ENCODE results near the gene CD99L2.
"Not testable (repeated sequence)": the region's sequence is repeated elsewhere in the genome, so short reads cannot be mapped to it uniquely, and the experiment has no call there.

Gene CD99L2

GRCh38 chrX:150849996-150850720, 48.3 kb downstream of the CD99L2 start:
- DNase-seq: peak; percentile 5

- DNase-seq: no peak
Measured at GRCh38 chrX:150849486-150849885, 49.0 kb downstream of the CD99L2 start.

DNA sequence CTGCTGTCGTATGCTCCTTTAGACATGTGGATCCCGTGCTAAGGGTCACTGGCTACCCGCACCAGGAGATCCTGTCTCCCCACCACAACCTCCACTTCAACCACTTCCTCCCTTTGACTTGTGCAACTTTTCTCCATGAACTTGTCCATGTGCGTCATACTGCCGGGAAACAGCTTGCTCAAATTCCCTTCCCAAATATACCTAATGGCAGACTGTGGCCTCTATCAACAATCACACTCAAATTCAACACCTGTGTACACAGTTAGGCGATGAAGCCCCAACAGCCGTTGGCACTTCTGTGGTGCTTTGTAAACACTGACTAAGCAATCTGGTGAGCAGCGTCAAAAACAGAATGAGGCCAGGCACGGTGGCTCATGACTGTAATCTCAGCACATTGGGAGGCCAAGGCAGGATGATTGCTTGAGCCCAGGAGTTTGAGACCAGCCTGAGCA, 49.5 kb downstream of the CD99L2 start:
- DNase-seq: no peak

DNA sequence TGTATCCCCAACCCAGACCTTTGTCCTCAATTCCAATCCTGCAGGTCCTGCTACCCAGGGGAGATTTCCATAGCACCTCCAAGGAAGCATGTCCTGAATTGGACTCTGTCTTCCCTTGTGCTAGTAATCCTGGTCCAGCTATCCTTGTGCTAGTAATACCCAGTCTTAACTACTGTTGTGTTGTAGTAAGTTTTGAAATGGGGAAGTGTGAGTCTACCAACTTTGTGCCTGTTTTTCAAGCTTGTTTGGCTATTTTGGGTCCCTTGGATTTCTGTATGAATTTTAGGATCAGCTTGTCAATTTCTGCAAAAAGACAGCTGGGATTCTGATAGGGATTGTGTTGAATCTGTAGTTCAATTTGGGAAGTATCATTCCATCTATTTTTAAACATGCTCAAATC, 51.4 kb downstream of the CD99L2 start:
- no peak for DNase-seq

GRCh38 chrX:150846130-150846529, 52.3 kb downstream of the CD99L2 start:
- no peak for DNase-seq

DNA sequence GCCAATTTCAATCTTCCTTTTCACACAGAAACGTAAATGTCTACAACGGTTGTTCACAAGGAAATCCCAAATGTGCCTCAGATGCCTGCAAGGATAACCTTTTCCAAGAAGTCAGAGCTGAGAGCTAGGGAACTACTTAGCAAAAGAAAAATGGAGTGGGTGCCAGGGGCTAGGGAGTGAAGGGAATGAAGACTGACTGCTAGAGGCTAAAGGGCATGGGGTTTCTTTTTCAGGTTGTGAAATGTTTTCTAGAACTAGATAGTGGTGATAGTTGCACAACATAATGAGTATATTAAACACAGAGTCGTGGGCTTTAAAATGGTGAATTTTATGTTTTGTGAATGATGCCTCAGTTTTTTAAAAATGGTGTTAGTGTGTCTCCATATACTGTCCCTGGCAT, 53.4 kb downstream of the CD99L2 start:
- no peak for DNase-seq

- DNase-seq: no peak
Measured at GRCh38 chrX:150844016-150844415, 54.5 kb downstream of the CD99L2 start.

- DNase-seq: no peak
Measured at GRCh38 chrX:150842198-150842685, 56.2 kb downstream of the CD99L2 start.

- peak; percentile 14 for DNase-seq
Measured at GRCh38 chrX:150841456-150842197, 56.8 kb downstream of the CD99L2 start.

- no peak for DNase-seq
Measured at GRCh38 chrX:150837845-150838244, 60.6 kb downstream of the CD99L2 start.

DNA sequence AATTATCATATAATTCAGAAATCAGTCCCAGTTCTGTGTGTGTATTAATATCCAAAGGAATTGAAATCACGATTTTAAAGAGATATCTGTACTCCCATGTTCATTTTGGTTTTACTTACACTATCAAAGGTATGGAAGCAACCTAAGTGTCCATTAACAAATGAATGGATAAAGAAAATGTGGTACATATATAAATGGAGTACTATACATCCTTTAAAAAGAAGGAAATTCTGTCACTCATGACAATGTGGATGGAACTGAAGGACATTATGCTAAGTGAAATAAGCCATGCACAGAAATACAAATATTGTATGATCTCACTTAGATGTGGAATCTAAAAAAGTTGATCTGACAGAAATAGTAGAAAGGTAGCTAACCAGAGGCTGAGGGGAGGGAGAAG, 63.8 kb downstream of the CD99L2 start:
- DNase-seq: no peak

- DNase-seq: no peak
Measured at GRCh38 chrX:150833454-150834056, 64.9 kb downstream of the CD99L2 start.

DNA sequence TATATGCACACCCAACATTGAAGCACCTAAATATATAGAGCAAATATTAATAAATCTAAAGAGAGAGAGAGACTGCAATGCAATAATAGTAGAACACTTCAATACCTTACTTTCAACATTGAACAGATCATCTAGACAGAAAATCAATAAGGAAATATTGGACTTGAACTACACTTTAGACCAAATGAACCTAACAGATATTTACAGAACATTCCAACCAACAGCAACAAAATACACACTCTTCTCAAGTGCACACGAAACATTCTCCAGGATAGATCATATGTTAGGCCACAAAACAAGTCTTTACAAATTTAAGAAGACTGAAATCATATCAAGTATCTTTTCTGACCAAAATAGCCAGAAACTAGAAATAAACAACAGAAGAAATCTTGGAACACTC, 66.6 kb downstream of the CD99L2 start:
- no peak for DNase-seq

DNA sequence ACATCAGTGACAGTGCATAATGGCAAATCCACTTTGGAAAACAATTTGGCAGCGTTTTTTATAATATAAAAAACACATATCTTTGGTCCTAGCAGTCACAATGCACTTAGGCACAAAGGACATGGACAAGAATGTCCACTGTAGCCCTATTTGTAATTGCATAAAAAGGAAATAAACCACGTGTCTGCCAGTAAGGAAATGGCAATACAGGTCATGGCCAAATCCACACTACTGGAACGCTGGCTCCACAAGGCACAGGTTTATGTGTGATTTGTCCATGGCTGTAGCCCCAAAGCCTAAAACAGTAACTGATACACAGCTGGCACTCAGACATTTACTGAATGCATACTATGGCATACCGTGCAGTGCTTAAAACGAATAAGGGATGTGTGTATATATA, 69.7 kb downstream of the CD99L2 start:
- DNase-seq: no peak

GRCh38 chrX:150824352-150824751, 74.1 kb downstream of the CD99L2 start:
- not testable (repeated sequence) for DNase-seq

GRCh38 chrX:150823826-150824225, 74.6 kb downstream of the CD99L2 start:
- DNase-seq: not testable (repeated sequence)

GRCh38 chrX:150821971-150822370, 76.5 kb downstream of the CD99L2 start:
- DNase-seq: no peak

- no peak for DNase-seq
Measured at GRCh38 chrX:150813922-150814321, 84.5 kb downstream of the CD99L2 start.

GRCh38 chrX:150806827-150807226, 91.6 kb downstream of the CD99L2 start:
- no peak for DNase-seq

- DNase-seq: no peak
Measured at GRCh38 chrX:150805736-150806135, 92.7 kb downstream of the CD99L2 start.

DNA sequence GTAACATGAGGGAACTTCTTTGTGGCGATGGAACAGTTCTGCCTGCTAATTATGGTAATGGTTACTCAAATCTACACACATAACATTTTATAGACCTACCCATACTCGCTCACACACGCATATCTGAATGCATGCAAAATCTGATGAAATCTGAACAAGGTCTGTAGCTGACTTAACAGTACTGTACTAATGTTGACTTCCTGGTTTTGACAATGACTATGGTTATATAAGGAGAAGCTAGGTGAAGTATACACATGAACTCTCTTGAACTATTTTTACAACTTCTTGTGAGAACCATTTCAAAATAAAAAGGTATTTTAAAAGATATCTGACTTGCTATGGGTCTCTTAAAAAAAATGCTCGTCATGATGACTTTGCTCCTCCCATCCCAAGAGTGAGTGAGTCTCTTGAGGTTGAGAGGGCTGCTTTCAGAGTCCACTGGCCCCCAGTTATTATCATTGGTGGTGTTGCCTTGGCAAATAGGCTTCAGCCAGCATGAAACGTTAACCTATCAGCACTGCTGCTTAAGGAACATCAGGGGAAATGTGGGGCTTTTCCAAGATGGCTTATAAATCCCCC, 105.4 kb downstream of the CD99L2 start:
- DNase-seq: no peak

DNA sequence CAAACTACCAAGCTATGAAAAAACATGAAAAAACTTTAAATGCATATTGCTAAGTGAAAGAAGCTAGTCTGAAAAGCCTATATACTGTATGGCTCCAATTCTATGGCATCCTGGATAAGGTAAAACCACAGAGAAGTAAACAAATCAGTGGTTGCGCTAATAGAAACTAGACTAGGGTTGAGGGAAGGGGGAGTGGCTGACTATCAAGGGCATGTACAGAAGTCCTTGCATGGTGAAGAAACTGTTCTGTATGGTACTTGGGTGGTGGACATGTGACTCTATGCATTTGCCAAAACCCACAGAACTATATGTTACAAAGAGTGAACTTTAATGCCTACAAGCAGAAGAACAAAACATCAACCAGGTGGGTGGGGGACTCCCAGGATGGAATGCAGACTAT, 108.4 kb downstream of the CD99L2 start:
- DNase-seq: no peak

DNA sequence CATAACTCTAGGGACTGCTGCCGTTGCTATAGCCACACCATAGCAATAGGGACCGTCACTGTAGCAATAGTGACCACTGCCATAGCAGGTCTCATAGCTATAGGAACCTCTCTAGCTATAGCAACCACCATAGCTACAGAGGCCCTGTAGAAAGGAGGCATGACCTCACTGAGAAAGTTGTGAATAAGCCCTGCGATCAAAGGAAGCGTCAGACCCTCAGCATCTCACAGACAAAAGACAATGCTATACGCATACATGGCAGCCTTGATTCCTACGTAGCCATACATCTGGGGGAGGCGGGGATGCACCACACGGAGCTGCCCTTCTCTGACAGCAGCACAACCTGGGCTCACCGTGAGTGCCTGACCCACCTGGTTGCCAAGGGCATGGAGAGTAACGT, 116.8 kb downstream of the CD99L2 start:
- no peak for DNase-seq

GRCh38 chrX:150779385-150779784, 119.1 kb downstream of the CD99L2 start:
- DNase-seq: no peak

All from SIG-M5 (cell line).